ENCODE measurements around the gene SIVA1. TPM values are rescaled to one million over a fixed set of nuclear protein-coding genes. Genes with fewer than 3 reads are reported as not detected.

The SIVA1 gene
- polyA plus RNA-seq, 1 experiment: 49.7 TPM

DNA sequence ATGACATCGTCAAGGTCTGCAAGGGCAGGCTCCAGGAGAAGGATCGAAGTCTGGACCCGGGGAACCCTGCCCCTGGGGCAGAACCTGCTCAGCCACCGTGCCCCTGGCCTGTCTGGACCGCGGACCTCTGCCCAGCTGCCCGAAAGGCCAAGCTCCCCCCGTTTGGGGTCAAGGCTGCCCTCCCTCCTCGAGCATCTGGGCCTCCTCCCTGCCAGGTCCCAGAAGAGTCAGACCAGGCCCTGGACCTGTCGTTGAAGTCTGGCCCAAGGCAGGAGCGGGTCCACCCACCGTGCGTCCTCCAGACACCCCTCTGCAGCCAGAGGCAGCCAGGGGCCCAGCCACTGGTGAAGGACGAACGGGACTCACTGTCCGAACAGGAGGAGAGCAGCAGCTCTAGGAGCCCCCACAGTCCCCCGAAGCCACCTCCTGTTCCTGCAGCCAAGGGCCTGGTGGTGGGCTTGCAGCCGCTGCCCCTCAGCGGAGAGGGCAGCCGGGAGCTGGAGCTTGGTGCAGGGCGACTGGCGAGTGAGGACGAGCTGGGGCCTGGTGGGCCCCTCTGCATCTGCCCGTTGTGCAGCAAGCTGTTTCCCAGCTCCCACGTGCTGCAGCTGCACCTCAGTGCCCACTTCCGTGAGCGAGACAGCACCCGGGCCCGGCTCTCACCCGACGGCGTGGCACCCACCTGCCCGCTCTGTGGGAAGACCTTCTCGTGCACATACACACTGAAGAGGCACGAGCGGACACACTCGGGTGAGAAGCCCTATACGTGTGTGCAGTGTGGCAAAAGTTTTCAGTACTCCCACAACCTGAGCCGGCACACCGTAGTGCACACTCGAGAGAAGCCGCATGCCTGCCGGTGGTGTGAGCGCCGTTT, 48.8 kb downstream of the SIVA1 start:
- TF ChIP-seq, protein P1, sequence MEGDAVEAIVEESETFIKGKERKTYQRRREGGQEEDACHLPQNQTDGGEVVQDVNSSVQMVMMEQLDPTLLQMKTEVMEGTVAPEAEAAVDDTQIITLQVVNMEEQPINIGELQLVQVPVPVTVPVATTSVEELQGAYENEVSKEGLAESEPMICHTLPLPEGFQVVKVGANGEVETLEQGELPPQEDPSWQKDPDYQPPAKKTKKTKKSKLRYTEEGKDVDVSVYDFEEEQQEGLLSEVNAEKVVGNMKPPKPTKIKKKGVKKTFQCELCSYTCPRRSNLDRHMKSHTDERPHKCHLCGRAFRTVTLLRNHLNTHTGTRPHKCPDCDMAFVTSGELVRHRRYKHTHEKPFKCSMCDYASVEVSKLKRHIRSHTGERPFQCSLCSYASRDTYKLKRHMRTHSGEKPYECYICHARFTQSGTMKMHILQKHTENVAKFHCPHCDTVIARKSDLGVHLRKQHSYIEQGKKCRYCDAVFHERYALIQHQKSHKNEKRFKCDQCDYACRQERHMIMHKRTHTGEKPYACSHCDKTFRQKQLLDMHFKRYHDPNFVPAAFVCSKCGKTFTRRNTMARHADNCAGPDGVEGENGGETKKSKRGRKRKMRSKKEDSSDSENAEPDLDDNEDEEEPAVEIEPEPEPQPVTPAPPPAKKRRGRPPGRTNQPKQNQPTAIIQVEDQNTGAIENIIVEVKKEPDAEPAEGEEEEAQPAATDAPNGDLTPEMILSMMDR (IDR thresholded peaks at IDR 0.05; ENCODE audit: low read depth, low read length): no peak
- Histone ChIP-seq H3K4me3 (ENCODE audit: low read depth, low read length) (peak overlapping the region; percentile 64), H3K9me3 (ENCODE audit: control insufficient read depth, insufficient read depth, low read length) (no peaks in the 10 kb centered on the region; the same call in 1 of the 2 replicates), H3K27me3 (ENCODE audit: control insufficient read depth, insufficient read depth, low read length) (no peaks in the 10 kb centered on the region), H3K27ac (ENCODE audit: low read depth, low read length) (no peak overlapping the region)
- CTCF ChIA-PET: interaction anchor here (0.5 to 2.3 kb wide), 2 partner anchors 24 to 243 kb away, joined by 3 to 8 read pairs; no protein-coding TSS in a partner anchor
- no peak for DNase-seq (ENCODE audit: low read depth, low spot score)
- POLR2A ChIA-PET: interaction anchor here (0.9 to 1.8 kb wide), 2 partner anchors 11 to 49 kb away, joined by 3 to 7 read pairs; partner anchors contain the start of gene SIVA1

DNA sequence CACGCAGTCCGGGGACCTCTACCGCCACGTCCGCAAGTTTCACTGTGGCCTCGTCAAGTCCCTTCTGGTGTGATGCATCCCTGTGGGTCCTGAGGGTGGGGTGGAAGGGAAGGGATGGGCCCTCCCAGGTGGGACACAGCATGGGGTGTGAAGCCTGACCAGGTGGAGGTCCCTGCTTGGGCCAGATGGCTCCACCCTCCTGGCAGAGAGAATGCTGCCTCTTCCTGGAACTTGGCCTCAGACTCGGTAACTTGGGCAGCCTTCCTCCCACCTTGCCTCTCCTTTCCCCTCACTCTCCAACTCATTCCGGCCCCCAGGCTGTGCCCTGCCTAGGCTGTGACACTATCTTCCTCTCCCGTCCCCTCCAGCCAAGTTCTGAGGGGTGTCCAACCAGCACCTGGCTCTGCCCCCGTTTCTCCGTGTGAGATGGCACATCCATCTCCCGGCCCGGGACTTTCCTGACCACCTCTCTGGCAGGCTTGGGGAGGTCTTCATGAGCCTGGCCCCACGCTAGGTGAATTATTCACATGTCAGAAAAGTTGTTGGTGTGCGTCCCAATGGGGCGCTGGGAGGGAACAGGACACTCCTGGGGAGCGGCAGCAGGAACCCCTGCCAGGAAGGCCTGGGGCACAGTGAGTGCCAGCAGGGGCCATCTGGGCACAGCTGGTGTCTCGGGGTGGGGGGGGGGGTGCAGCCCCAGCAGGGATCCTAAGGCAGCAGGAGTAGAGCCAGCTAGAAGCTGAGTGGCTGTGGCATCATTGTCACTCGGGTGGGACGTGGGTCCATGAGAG, 49.6 kb downstream of the SIVA1 start:
- TF ChIP-seq, protein P1 (IDR thresholded peaks at IDR 0.05; ENCODE audit: low read depth, low read length): no peak
- CTCF ChIA-PET: interaction anchor here (0.5 to 2.3 kb wide), 2 partner anchors 24 to 242 kb away, joined by 3 to 8 read pairs; no protein-coding TSS in a partner anchor
- H3K27me3 ChIP-seq (ENCODE audit: control insufficient read depth, insufficient read depth, low read length): no peaks in the 10 kb centered on the region
- H3K9me3 ChIP-seq (ENCODE audit: control insufficient read depth, insufficient read depth, low read length): no peaks in the 10 kb centered on the region; the same call in 1 of the 2 replicates
- POLR2A ChIA-PET: no interaction called here
- no peak overlapping the region for H3K27ac ChIP-seq (ENCODE audit: low read depth, low read length)
- no peak for DNase-seq (ENCODE audit: low read depth, low spot score)
- H3K4me3 ChIP-seq (ENCODE audit: low read depth, low read length): no peak overlapping the region

DNA sequence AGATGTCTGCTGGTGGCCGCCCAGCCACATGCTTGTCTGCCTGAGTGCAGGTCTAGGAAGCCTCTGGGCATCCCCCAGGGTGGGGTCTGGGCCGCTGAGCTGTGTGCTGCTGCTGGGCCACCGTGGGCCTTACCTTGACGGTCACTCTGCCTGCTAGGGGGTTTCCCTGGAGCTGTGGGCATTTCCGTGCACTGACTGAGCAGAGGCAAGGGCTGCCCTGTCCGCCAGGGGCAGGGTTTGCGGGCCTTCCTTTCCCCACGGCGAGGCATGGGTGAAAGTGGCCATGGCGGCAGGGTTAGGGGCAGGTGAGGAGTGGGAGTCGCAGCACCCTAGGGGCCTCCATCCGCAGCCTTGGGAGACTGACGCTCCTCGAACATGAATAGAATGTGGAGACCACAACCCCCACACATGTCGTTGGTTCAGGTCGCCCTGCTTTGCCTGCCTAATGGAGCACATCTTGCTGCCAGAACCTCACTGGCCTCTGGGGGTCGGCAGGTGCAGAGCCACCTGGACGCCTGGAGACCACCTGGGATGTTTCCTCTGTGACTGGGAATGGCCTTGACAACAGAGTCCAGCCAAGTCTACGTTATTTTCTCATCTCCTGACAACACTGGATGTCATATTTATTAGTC, 50.4 kb downstream of the SIVA1 start:
- Histone ChIP-seq H3K27ac (ENCODE audit: low read depth, low read length) (no peak overlapping the region), H3K27me3 (ENCODE audit: control insufficient read depth, insufficient read depth, low read length) (no peaks in the 10 kb centered on the region), H3K4me3 (ENCODE audit: low read depth, low read length) (no peak overlapping the region), H3K9me3 (ENCODE audit: control insufficient read depth, insufficient read depth, low read length) (no peaks in the 10 kb centered on the region; the same call in 1 of the 2 replicates)
- TF ChIP-seq, protein P1 (IDR thresholded peaks at IDR 0.05; ENCODE audit: low read depth, low read length): no peak
- DNase-seq (ENCODE audit: low read depth, low spot score): no peak
- ChIA-PET CTCF (no interaction called here), POLR2A (no interaction called here)

DNA sequence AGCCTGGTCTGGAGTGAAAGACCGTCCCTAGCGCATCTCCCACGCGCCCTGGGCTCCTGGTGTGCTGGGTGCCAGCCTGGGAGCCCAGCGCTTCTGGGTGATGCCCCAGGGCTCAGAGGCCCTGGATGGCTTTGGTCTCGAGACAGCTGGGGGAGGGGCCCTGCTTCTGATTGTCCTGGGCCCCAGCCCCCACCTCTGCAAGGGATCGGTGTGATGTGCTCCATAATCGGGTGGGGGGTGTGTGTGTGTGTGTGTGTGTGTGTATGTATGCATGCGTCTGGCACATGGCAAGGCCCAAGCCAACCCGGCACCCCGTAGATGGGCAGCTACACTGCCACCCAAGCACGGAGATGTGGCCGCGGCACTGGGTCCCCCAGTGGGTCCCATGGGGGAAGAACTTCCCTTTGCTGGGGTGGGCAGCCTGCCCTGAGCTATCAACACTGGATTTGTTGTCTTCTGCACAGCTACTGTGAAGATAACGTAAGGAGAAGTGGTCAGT, 51.0 kb downstream of the SIVA1 start:
- Histone ChIP-seq H3K27ac (ENCODE audit: low read depth, low read length) (no peak overlapping the region), H3K4me3 (ENCODE audit: low read depth, low read length) (no peak overlapping the region), H3K27me3 (ENCODE audit: control insufficient read depth, insufficient read depth, low read length) (no peaks in the 10 kb centered on the region), H3K9me3 (ENCODE audit: control insufficient read depth, insufficient read depth, low read length) (no peaks in the 10 kb centered on the region; the same call in 1 of the 2 replicates)
- TF ChIP-seq, protein P1 (IDR thresholded peaks at IDR 0.05; ENCODE audit: low read depth, low read length): no peak
- DNase-seq (ENCODE audit: low read depth, low spot score): no peak
- CTCF ChIA-PET: no interaction called here
- POLR2A ChIA-PET: interaction anchor here (0.6 kb wide), 1 partner anchor 8 kb away, joined by 4 read pairs; the partner anchor contains the start of gene AKT1
